Stimulated activated CD4-positive, alpha-beta T cell treated with anti-CD3 and anti-CD28 coated beads, Interleukin-1b, Interleukin-23, amount 100 ng/mL, for 4 hours (primary cell): ENCODE results near the gene PARP14.

Source experiments
- DNase-seq, 2 donors: peaks; one replicate each; pipeline ENCODE4 v3.0.0-alpha.2; 2020; ENCODE audit warnings: low read depth in 2 of 2

The PARP14 gene

GRCh38 chr3:122767540-122768372 is 87.1 kb downstream of the PARP14 start:
- no peak for DNase-seq

GRCh38 chr3:122770521-122771202 is 90.0 kb downstream of the PARP14 start:
- no peak for DNase-seq

GRCh38 chr3:122772827-122773226 is 92.2 kb downstream of the PARP14 start:
- DNase-seq = no peak

- no peak for DNase-seq
These were observed 93.4 kb downstream of the PARP14 start for GRCh38 chr3:122773944-122774509.

- DNase-seq = no peak
These were observed 93.9 kb downstream of the PARP14 start for GRCh38 chr3:122774564-122774963.

GRCh38 chr3:122776675-122777468 is 96.2 kb downstream of the PARP14 start:
- DNase-seq = no peak

GRCh38 chr3:122777563-122777962 is 96.9 kb downstream of the PARP14 start:
- DNase-seq = no peak
